IPS-20b (cell line): ENCODE results near the gene NCR3LG1.

ENCODE experiments used
- H3K27ac ChIP-seq: one replicate; pipeline ENCODE4 v1.5.1; 2013; ENCODE audit warnings: low read length
- H3K27me3 ChIP-seq: 2 replicates; pipeline ENCODE4 v1.6.1; 2013; ENCODE audit warnings: mild to moderate bottlenecking, low read length, inconsistent platforms; ENCODE audit not compliant: insufficient read depth
- H3K36me3 ChIP-seq: 2 replicates; pipeline ENCODE4 v1.6.1; 2013; ENCODE audit warnings: low read depth, mild to moderate bottlenecking, inconsistent platforms, low read length, moderate library complexity; ENCODE audit not compliant: insufficient read depth
- H3K4me1 ChIP-seq: 2 replicates; pipeline ENCODE4 v1.6.1; 2013; ENCODE audit warnings: mild to moderate bottlenecking, control low read depth, inconsistent platforms, low read length, moderate library complexity; ENCODE audit not compliant: insufficient read depth
- H3K4me3 ChIP-seq: 2 replicates; pipeline ENCODE4 v1.5.1; 2013; ENCODE audit warnings: mild to moderate bottlenecking, low read length, inconsistent platforms
- H3K9ac ChIP-seq: 2 replicates; pipeline ENCODE4 v1.6.1; 2013; ENCODE audit warnings: low read depth, mild to moderate bottlenecking, inconsistent platforms, low read length, moderate library complexity
- H3K9me3 ChIP-seq: 2 replicates; pipeline ENCODE4 v1.6.1; 2013; ENCODE audit warnings: mild to moderate bottlenecking, low read depth, low read length, inconsistent platforms; ENCODE audit not compliant: insufficient read depth

Gene NCR3LG1

DNA sequence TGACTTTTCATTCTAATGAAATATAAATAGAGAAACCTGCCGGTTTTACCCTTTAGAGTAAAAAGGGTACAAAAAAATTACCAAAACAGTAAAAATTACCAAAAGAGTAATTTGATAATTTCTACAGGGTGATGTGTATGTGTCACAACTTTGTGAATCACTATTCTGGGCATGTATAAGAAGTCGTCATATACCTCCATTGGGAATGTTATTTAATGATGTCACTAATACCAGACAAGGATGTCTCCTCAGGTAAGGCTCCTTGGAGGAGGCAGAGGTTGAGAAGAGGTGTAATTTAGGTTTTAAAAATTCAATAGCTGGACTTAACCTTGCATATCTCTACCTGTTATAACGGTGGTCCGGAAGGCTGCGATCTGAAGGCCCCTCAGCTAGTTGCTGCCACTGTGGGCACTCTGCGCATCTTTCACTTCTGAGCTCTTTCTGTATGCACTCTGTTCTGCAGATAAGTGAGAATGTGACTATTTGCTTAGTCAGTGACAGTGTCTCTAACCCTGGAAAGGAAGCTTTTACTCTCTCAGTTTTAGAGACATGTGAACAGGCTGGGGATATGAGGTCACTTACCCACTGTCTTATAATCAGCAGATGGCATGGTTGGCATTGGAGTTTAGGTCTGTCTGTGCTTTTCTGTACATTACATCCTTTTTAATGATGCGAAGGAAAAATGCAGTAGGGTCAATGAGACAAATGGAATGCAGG lies 987 bp upstream of the NCR3LG1 start:
- H3K4me3 ChIP-seq = no peak overlapping the region
- H3K9me3 ChIP-seq = no peaks in the 10 kb centered on the region
- H3K27me3 ChIP-seq = peaks cover 61% of the 10 kb centered on the region
- H3K27ac ChIP-seq = no peak overlapping the region
- no peak overlapping the region for H3K9ac ChIP-seq
- peaks cover 11% of the 10 kb centered on the region; the same call in 1 of the 2 replicates for H3K4me1 ChIP-seq
- H3K36me3 ChIP-seq = no peaks in the 10 kb centered on the region

DNA sequence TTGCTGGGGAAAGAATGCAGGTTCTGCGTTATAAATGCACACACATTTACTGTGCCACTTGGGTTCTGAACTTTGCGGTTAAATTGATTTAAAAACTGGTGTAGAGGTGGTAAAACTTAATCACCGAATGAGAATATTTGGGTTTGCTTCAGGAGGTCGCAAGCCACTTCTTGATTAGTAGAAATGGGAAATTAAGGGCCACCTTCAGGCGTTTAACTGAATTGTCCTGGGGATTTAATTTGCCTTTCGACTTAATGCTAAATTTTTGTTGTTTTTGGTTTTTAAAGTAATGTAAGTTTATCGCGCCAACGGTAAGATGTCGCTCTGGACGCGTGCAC lies 459 bp upstream of the NCR3LG1 start:
- H3K4me3 ChIP-seq = peak overlapping the region; percentile 69; the same call in 1 of the 2 replicates
- peaks cover 61% of the 10 kb centered on the region for H3K27me3 ChIP-seq
- H3K36me3 ChIP-seq = no peaks in the 10 kb centered on the region
- no peak overlapping the region for H3K27ac ChIP-seq
- H3K9ac ChIP-seq = no peak overlapping the region; the same call in 1 of the 2 replicates
- H3K9me3 ChIP-seq = no peaks in the 10 kb centered on the region
- H3K4me1 ChIP-seq = peaks cover 11% of the 10 kb centered on the region; the same call in 1 of the 2 replicates

DNA sequence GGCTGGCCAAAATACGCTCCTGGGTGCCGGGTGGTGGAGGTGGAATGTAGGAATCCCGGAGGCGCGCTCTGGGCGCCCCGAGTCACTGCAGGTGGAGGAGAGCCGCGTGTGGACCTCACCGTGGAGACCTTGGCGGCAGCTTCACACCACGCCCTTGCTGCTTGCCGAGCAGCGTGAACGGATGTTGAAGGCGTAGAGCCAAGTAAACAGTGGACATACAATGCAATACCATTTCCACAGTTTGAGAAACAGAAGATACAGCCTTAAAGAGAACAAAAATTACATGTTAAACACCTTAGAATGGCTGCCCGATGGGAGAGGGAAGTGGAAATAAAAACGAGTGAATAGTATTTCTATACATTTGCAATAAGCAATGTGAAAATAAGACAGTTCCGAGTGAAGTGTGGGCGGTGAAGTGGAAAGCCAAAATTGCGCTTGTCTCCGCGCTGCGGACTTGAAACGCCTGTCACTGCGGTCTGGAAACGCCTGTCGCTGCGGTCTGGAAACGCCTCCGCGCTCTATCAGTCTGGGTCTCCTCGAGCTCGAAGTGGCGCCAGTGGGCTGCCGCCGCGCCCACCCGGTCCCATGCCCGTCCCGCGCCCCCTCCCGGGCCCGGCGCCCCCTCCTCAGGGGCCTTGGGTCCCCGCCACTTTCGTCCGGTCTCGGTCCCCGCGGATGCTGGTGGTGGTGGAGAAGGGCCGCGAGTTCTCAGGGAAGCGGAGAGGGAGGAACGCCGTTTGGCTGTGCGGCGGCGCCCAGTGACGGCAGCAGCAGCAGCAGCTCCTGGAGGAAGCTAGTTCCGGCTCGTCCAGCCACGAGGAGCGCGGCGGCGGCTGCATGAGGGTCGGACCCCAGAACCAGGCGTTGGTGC lies 1.6 kb downstream of the NCR3LG1 start:
- peak overlapping the region; percentile 69 for H3K4me3 ChIP-seq
- H3K9ac ChIP-seq = peak overlapping the region; percentile 54; the same call in 1 of the 2 replicates
- H3K27ac ChIP-seq = no peak overlapping the region
- peaks cover 61% of the 10 kb centered on the region for H3K27me3 ChIP-seq
- H3K9me3 ChIP-seq = no peaks in the 10 kb centered on the region
- no peaks in the 10 kb centered on the region for H3K36me3 ChIP-seq
- H3K4me1 ChIP-seq = peaks cover 11% of the 10 kb centered on the region; the same call in 1 of the 2 replicates

GRCh38 chr11:17353821-17354600 lies 2.4 kb downstream of the NCR3LG1 start:
- Histone ChIP-seq H3K27me3 (peaks cover 59% of the 10 kb centered on the region), H3K9me3 (no peaks in the 10 kb centered on the region), H3K4me1 (peaks cover 11% of the 10 kb centered on the region; the same call in 1 of the 2 replicates), H3K4me3 (peak overlapping the region; percentile 69), H3K27ac (no peak overlapping the region), H3K9ac (peak overlapping the region; percentile 54; the same call in 1 of the 2 replicates), H3K36me3 (no peaks in the 10 kb centered on the region)

- Histone ChIP-seq H3K4me3 (no peak overlapping the region), H3K27ac (no peak overlapping the region), H3K9me3 (no peaks in the 10 kb centered on the region), H3K9ac (no peak overlapping the region), H3K36me3 (no peaks in the 10 kb centered on the region), H3K4me1 (peaks cover 11% of the 10 kb centered on the region; the same call in 1 of the 2 replicates), H3K27me3 (peaks cover 53% of the 10 kb centered on the region)
These were observed 3.0 kb downstream of the NCR3LG1 start for GRCh38 chr11:17354601-17354991.

DNA sequence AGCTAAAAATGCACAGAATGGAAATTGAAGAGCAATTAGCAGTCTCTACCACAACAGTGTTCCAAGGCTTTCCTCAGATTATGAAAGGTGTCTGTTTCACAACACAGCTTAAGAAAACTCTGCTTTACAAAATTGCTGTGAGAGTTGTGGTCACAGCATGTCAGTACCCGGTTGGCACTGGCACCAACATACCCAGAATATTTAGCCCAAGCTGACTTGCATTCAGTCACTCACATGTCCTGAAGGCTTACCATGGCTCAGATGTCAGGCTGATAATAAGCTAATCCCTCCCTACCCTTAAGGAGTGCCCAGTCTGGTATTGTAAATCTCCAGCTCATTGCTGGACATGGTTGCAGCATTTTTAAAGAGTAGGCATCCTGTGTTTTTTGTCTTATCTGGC lies 14.9 kb downstream of the NCR3LG1 start:
- no peaks in the 10 kb centered on the region; the same call in 1 of the 2 replicates for H3K36me3 ChIP-seq
- no peak overlapping the region for H3K27ac ChIP-seq
- H3K4me1 ChIP-seq = no peaks in the 10 kb centered on the region
- peaks cover 34% of the 10 kb centered on the region for H3K9me3 ChIP-seq
- no peaks in the 10 kb centered on the region for H3K27me3 ChIP-seq
- H3K4me3 ChIP-seq = no peak overlapping the region
- no peak overlapping the region for H3K9ac ChIP-seq

DNA sequence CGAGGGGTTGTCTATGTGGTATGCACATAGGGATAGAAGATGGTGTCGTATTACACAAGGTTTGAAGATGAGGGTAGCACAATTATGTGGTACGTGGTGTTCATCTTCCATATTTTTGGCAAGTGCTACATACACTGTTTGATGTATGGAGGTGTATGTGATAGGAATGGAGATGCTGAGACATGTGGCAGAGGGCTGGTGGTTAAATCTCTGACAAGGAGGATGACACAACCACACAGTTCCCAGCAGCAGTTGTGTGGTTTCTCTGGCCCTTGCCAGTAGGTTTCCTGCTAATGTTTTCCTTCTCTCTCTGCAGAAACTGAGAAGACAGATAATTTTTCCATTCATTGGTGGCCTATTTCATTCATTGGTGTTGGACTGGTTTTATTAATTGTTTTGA lies 17.0 kb downstream of the NCR3LG1 start:
- H3K4me1 ChIP-seq = no peaks in the 10 kb centered on the region
- H3K36me3 ChIP-seq = no peaks in the 10 kb centered on the region; the same call in 1 of the 2 replicates
- peaks cover 55% of the 10 kb centered on the region for H3K9me3 ChIP-seq
- no peak overlapping the region for H3K9ac ChIP-seq
- no peak overlapping the region for H3K27ac ChIP-seq
- H3K4me3 ChIP-seq = no peak overlapping the region
- no peaks in the 10 kb centered on the region for H3K27me3 ChIP-seq

- peaks cover 59% of the 10 kb centered on the region for H3K9me3 ChIP-seq
These were observed 17.5 kb downstream of the NCR3LG1 start for GRCh38 chr11:17369094-17369493.

GRCh38 chr11:17369684-17370243 lies 18.2 kb downstream of the NCR3LG1 start:
- H3K4me1 ChIP-seq = no peaks in the 10 kb centered on the region
- no peak overlapping the region for H3K4me3 ChIP-seq
- no peaks in the 10 kb centered on the region for H3K27me3 ChIP-seq
- no peak overlapping the region for H3K27ac ChIP-seq
- H3K36me3 ChIP-seq = no peaks in the 10 kb centered on the region; the same call in 1 of the 2 replicates
- H3K9ac ChIP-seq = no peak overlapping the region
- H3K9me3 ChIP-seq = peaks cover 64% of the 10 kb centered on the region

More at GRCh38 chr11:17369094-17369493, 17.5 kb downstream of the NCR3LG1 start:
- no peaks in the 10 kb centered on the region for H3K27me3 ChIP-seq
- H3K9ac ChIP-seq = no peak overlapping the region
- no peak overlapping the region for H3K27ac ChIP-seq
- H3K4me3 ChIP-seq = no peak overlapping the region
- H3K36me3 ChIP-seq = no peaks in the 10 kb centered on the region; the same call in 1 of the 2 replicates
- no peaks in the 10 kb centered on the region for H3K4me1 ChIP-seq

DNA sequence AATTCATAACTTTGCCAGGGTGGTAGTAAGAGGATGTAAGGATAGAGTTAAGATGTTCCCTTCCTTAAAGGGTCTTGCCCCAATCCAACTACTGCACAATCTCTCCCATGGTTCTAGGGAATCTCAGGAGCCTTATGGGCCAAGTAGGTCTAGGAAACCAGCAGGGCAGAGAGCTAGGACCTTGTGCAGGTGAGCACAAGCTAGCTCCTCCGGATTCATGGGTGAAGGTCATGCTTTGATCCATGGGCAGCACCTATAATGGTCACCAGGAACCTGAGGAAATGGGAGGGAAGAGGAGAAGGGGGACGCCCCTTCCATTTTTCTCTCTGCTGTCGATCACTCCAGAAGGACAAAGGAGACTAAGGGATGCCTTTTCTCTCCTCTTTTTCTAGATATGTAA lies 20.0 kb downstream of the NCR3LG1 start:
- H3K4me1 ChIP-seq = no peaks in the 10 kb centered on the region
- no peak overlapping the region for H3K4me3 ChIP-seq
- no peaks in the 10 kb centered on the region; the same call in 1 of the 2 replicates for H3K36me3 ChIP-seq
- no peaks in the 10 kb centered on the region for H3K27me3 ChIP-seq
- no peak overlapping the region for H3K27ac ChIP-seq
- H3K9ac ChIP-seq = no peak overlapping the region
- H3K9me3 ChIP-seq = peaks cover 64% of the 10 kb centered on the region

GRCh38 chr11:17375547-17375946 lies 23.9 kb downstream of the NCR3LG1 start:
- no peaks in the 10 kb centered on the region for H3K27me3 ChIP-seq
- no peaks in the 10 kb centered on the region for H3K36me3 ChIP-seq
- no peak overlapping the region for H3K27ac ChIP-seq
- H3K4me3 ChIP-seq = no peak overlapping the region
- H3K4me1 ChIP-seq = no peaks in the 10 kb centered on the region
- H3K9me3 ChIP-seq = peaks cover 51% of the 10 kb centered on the region
- H3K9ac ChIP-seq = no peak overlapping the region
